Astrocyte of the spinal cord (primary cell): ENCODE results near the gene NEIL1.
"Not testable (repeated sequence)": the region's sequence is repeated elsewhere in the genome, so short reads cannot be mapped to it uniquely, and the experiment has no call there.

Experiments used
- DNase-seq: peaks from one replicate; pipeline ENCODE4 v3.0.0; 2011; ENCODE audit warnings: low read depth, low spot score
- H3K4me3 ChIP-seq: 2 replicates; pipeline ENCODE4 v1.5.1; 2011; ENCODE audit warnings: low read depth, mild to moderate bottlenecking, low read length, moderate library complexity
- in situ Hi-C: cut with HindIII; loops from 2 replicates; pipeline ENCODE4 v1.10.0; 2017; ENCODE audit warnings: low sequenced_read_pairs
- TF ChIP-seq, protein P1 (sequence below): IDR thresholded peaks from 2 replicates; pipeline ENCODE4 v1.5.1; 2012; ENCODE audit warnings: low read depth, mild to moderate bottlenecking, low read length, inconsistent platforms

NEIL1 gene

DNA sequence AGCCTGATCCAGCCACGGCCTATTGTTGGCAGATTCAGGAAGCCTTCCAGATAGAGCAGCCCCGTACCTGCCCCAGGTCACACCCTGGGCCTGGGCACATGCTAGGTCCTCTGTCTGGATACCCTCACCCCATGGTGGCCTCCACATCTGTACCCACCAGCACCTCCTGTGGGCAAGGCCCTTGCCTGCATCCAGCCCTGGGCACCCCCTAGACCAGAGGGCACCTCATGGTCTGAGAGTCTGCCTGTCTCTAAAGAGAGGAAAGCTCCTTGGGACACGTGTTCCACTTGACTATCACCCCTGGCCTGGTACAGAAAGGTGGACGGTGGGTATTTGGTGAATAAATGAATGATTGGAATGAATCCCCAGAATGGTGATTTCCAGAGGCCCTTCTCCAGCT is 19.8 kb upstream of the NEIL1 start:
- in situ Hi-C loops: no loop called here
- TF ChIP-seq, protein P1, sequence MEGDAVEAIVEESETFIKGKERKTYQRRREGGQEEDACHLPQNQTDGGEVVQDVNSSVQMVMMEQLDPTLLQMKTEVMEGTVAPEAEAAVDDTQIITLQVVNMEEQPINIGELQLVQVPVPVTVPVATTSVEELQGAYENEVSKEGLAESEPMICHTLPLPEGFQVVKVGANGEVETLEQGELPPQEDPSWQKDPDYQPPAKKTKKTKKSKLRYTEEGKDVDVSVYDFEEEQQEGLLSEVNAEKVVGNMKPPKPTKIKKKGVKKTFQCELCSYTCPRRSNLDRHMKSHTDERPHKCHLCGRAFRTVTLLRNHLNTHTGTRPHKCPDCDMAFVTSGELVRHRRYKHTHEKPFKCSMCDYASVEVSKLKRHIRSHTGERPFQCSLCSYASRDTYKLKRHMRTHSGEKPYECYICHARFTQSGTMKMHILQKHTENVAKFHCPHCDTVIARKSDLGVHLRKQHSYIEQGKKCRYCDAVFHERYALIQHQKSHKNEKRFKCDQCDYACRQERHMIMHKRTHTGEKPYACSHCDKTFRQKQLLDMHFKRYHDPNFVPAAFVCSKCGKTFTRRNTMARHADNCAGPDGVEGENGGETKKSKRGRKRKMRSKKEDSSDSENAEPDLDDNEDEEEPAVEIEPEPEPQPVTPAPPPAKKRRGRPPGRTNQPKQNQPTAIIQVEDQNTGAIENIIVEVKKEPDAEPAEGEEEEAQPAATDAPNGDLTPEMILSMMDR: peak; percentile 9
- no peak for DNase-seq
- no peak overlapping the region for H3K4me3 ChIP-seq

DNA sequence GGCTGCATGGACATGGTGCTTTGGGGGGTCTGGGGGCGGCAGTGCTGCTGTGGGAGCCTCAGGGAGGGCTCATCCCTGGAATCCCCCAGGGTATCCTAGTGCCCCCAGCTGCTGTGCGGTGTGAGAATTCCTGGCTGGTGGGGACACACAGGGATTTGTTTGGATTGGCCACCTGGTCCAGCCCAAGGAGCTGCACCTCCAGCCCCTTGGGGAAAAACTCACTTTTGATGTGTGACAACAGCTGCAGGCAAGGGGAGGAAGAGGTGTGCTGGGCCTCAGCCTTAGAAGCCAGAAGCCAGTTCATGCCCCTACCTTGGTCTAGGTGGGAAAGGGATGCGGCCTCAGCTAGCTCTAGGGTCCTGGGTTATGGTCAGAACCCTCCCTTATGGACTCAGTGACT is 19.3 kb upstream of the NEIL1 start:
- no peak overlapping the region for H3K4me3 ChIP-seq
- in situ Hi-C loops: no loop called here
- DNase-seq: no peak
- TF ChIP-seq, protein P1: no peak

DNA sequence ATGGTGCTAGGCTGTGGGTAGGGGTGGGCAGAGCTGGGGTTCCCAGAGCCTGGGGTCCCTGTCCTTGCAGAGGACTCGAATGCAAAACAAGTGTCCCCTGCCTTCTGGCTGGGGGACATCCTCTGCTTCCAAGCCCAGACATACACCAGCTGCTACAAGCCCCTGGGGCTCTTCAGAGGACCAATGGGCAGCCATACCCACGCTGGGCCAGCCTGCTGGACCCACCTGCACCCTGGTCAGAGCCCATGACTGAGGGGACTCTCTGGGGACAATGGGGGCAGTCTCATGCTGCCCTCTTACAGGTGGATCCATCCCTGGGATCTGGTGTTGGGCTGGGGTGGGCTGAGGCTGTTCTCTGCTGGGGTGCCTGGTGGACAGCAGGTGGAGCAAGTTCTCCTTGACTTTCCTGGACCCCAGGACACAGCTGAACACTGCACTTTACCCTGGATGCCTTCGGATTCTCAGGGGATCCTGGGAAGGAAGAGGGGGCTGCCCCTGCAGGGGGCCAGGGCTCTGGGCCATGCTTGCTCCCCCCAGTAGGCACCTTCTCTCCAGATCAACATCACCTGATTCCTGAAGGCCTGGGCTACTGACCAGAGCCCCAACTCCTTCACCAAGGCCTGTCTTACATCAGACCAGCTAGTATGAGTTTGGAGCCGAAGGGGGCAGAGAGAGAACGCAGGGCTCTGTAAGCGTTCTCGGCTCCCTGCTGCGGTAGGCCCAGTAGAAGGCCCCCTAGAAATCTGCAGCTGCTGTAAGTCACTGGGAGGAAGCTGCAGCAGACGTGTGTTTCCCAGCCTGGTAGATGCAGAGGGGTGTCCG is 18.1 kb upstream of the NEIL1 start:
- in situ Hi-C loops: no loop called here
- H3K4me3 ChIP-seq: no peak overlapping the region
- TF ChIP-seq, protein P1: no peak
- no peak for DNase-seq

DNA sequence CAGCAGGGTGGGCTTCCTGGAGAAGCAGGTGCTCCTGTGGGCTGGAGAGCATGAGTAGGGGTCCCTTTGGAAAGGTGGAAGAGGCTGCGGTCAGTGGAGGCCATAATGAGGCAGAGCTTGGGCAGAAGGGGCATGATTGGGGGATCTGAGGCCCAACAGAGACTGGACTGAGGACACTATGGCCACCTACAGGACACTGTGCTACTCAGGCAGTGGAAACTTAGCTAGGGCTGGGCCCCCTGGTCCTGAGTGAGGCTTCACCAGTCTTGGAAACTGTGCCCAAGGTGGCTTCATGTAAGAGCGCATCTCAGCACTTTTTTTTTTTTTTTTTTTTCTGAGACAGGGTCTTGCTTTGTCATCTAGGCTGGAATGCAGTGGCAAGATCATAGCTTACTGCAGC is 17.3 kb upstream of the NEIL1 start:
- TF ChIP-seq, protein P1: no peak
- no peak overlapping the region for H3K4me3 ChIP-seq
- in situ Hi-C loops: no loop called here
- DNase-seq: no peak

DNA sequence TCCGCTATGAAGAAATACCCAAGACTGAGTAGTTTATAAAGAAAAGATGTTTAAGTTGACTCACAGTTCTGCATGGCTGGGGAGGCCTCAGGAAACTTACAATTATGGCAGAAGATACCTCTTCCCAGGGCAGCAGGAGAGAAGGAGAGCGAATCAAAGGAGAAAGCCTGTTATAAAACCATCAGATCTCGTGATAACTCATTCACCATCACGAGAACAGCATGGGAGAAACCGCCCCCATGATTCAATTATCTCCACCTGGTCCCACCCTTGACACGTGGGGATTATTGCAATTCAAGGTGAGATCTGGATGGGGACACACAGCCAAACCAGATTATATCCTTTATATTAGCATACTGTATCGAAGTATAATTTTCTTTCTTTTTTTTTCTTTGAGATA is 14.7 kb upstream of the NEIL1 start:
- DNase-seq, H3K4me3 ChIP-seq, in situ Hi-C loops: not testable (repeated sequence)

DNA sequence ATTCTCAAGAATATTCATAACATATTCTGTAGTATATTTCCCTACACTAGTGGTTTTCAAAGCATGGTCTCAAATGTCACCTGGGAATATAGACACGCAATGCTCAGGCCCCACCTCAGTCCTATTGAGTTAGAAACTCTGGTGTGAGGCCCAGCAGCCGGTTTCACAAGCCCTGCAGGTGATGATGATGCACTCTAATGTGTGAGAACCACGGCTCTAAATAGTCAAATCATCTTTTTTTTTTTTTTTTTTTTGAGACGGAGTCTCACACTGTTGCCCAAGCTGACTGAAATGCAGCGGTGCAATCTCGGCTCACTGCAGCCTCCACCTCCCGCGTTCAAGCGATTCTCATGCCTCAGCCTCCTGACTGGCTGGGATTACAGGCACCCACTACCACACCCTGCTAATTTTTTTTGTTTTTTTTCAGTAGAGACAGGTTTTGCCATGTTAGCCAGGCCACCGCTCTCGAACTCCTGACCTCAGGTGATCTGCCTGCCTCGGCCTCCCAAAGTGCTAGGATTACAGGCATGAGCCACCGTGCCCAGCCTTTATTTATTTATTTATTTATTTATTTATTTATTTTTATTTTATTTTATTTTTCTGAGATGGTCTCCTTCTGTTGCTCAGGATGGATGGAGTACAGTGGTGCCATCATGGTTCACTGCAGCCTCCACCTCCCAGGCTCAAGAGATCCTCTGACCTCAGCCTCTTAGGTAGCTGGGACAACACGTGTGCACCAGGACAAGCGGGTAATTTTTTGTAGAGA is 13.0 kb upstream of the NEIL1 start:
- DNase-seq, in situ Hi-C loops, H3K4me3 ChIP-seq: not testable (repeated sequence)

DNA sequence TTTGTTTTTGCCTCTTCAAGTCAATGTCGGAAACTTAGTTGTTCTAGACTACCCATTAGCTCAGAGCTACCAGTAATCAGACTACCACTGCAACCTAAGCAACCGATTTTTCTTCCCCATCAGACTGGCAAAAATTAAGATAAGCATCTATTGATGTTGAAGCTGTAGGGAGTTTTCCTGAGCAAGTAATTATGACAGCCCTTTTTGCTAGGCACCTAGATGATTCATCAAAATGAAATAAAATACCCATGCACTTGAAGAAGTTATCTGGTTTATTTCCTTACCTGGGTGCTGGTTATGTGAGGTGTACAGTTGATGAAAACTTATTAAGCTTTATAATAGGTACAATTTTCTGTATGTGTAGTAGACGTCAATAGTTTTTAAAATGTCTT is 11.5 kb upstream of the NEIL1 start:
- no peak for DNase-seq
- peak overlapping the region; percentile 86 for H3K4me3 ChIP-seq
- TF ChIP-seq, protein P1: no peak
- in situ Hi-C loops: no loop called here
